NCI-H748 treated with DMSO at 0.1 percent for 48 hours (cell line): ENCODE data around the gene NXPE3.
"Not testable (repeated sequence)": the region's sequence is repeated elsewhere in the genome, so short reads cannot be mapped to it uniquely, and the experiment has no call there.

Experiments
- DNase-seq: peaks from one replicate; lab custom pipeline; 2025; lab: John Stamatoyannopoulos, UW

The NXPE3 gene

GRCh38 chr3:101852983-101853840 lies 74.2 kb downstream of the NXPE3 start:
- DNase-seq: no peak

- no peak for DNase-seq
Measured at GRCh38 chr3:101853982-101854381, 75.0 kb downstream of the NXPE3 start.

GRCh38 chr3:101854608-101855304 lies 75.7 kb downstream of the NXPE3 start:
- DNase-seq: no peak

GRCh38 chr3:101857301-101857741 lies 78.3 kb downstream of the NXPE3 start:
- no peak for DNase-seq

- no peak for DNase-seq
Measured at GRCh38 chr3:101858464-101859030, 79.5 kb downstream of the NXPE3 start.

GRCh38 chr3:101859882-101860448 lies 81.0 kb downstream of the NXPE3 start:
- no peak for DNase-seq

- DNase-seq: no peak
Measured at GRCh38 chr3:101861212-101861788, 82.3 kb downstream of the NXPE3 start.

- DNase-seq: no peak
Measured at GRCh38 chr3:101861789-101862415, 82.9 kb downstream of the NXPE3 start.

- DNase-seq: no peak
Measured at GRCh38 chr3:101862416-101863165, 83.6 kb downstream of the NXPE3 start.

GRCh38 chr3:101864926-101865325 lies 85.9 kb downstream of the NXPE3 start:
- not testable (repeated sequence) for DNase-seq

GRCh38 chr3:101865751-101866509 lies 86.9 kb downstream of the NXPE3 start:
- DNase-seq: no peak

- DNase-seq: no peak
Measured at GRCh38 chr3:101867511-101867910, 88.5 kb downstream of the NXPE3 start.

GRCh38 chr3:101867996-101868395 lies 89.0 kb downstream of the NXPE3 start:
- DNase-seq: no peak

GRCh38 chr3:101868534-101869464 lies 89.8 kb downstream of the NXPE3 start:
- DNase-seq: no peak

GRCh38 chr3:101870138-101870537 lies 91.1 kb downstream of the NXPE3 start:
- DNase-seq: no peak

GRCh38 chr3:101873619-101874018 lies 94.6 kb downstream of the NXPE3 start:
- no peak for DNase-seq

GRCh38 chr3:101876142-101876541 lies 97.1 kb downstream of the NXPE3 start:
- DNase-seq: no peak
